ENCODE data around the gene TMC1.

Gene TMC1

GRCh38 chr9:72733895-72734294, 212.5 kb downstream of the TMC1 start:
- Mint-ChIP-seq H3K4me1 (ENCODE audit: low read depth) (no peaks in the 10 kb centered on the region), H3K4me3 (no peak overlapping the region), H3K27me3 (peaks cover 9% of the 10 kb centered on the region), H3K27ac (no peak overlapping the region), H3K9me3 (no peaks in the 10 kb centered on the region), H3K36me3 (ENCODE audit: low read depth) (no peaks in the 10 kb centered on the region)
- no peak for DNase-seq

GRCh38 chr9:72734631-72735030, 213.2 kb downstream of the TMC1 start:
- peaks cover 9% of the 10 kb centered on the region for H3K27me3 Mint-ChIP-seq
- H3K9me3 Mint-ChIP-seq: no peaks in the 10 kb centered on the region
- H3K27ac Mint-ChIP-seq: no peak overlapping the region
- H3K36me3 Mint-ChIP-seq (ENCODE audit: low read depth): no peaks in the 10 kb centered on the region
- DNase-seq: no peak
- no peaks in the 10 kb centered on the region for H3K4me1 Mint-ChIP-seq (ENCODE audit: low read depth)
- no peak overlapping the region for H3K4me3 Mint-ChIP-seq

GRCh38 chr9:72743836-72744235, 222.4 kb downstream of the TMC1 start:
- no peak for DNase-seq
- H3K27ac Mint-ChIP-seq: no peak overlapping the region

GRCh38 chr9:72749276-72749675, 227.9 kb downstream of the TMC1 start:
- no peaks in the 10 kb centered on the region for H3K4me1 Mint-ChIP-seq (ENCODE audit: low read depth)
- no peak overlapping the region for H3K4me3 Mint-ChIP-seq
- H3K9me3 Mint-ChIP-seq: no peaks in the 10 kb centered on the region
- H3K27me3 Mint-ChIP-seq: peaks cover 3% of the 10 kb centered on the region
- no peak for DNase-seq
- H3K27ac Mint-ChIP-seq: no peak overlapping the region
- H3K36me3 Mint-ChIP-seq (ENCODE audit: low read depth): no peaks in the 10 kb centered on the region

More at GRCh38 chr9:72743836-72744235, 222.4 kb downstream of the TMC1 start:
- no peaks in the 10 kb centered on the region for H3K9me3 Mint-ChIP-seq
- no peaks in the 10 kb centered on the region for H3K36me3 Mint-ChIP-seq (ENCODE audit: low read depth)
- no peak overlapping the region for H3K4me3 Mint-ChIP-seq
- no peaks in the 10 kb centered on the region for H3K4me1 Mint-ChIP-seq (ENCODE audit: low read depth)
- peaks cover 13% of the 10 kb centered on the region for H3K27me3 Mint-ChIP-seq

- H3K36me3 Mint-ChIP-seq (ENCODE audit: low read depth): no peaks in the 10 kb centered on the region
- H3K9me3 Mint-ChIP-seq: no peaks in the 10 kb centered on the region
- H3K4me3 Mint-ChIP-seq: no peak overlapping the region
- no peak overlapping the region for H3K27ac Mint-ChIP-seq
- H3K4me1 Mint-ChIP-seq (ENCODE audit: low read depth): no peaks in the 10 kb centered on the region
- H3K27me3 Mint-ChIP-seq: peaks cover 3% of the 10 kb centered on the region
- no peak for DNase-seq
Observed at GRCh38 chr9:72751541-72751940, 230.1 kb downstream of the TMC1 start.

- Mint-ChIP-seq H3K27ac (no peak overlapping the region), H3K4me1 (ENCODE audit: low read depth) (no peaks in the 10 kb centered on the region), H3K36me3 (ENCODE audit: low read depth) (no peaks in the 10 kb centered on the region), H3K9me3 (no peaks in the 10 kb centered on the region), H3K27me3 (peaks cover 5% of the 10 kb centered on the region), H3K4me3 (no peak overlapping the region)
- DNase-seq: no peak
Observed at GRCh38 chr9:72753266-72753893, 232.0 kb downstream of the TMC1 start.

- DNase-seq: no peak
- no peak overlapping the region for H3K27ac Mint-ChIP-seq
- H3K4me3 Mint-ChIP-seq: no peak overlapping the region
- H3K36me3 Mint-ChIP-seq (ENCODE audit: low read depth): no peaks in the 10 kb centered on the region
- H3K27me3 Mint-ChIP-seq: peaks cover 11% of the 10 kb centered on the region
- H3K4me1 Mint-ChIP-seq (ENCODE audit: low read depth): no peaks in the 10 kb centered on the region
- no peaks in the 10 kb centered on the region for H3K9me3 Mint-ChIP-seq
Observed at GRCh38 chr9:72755836-72756235, 234.4 kb downstream of the TMC1 start.

- H3K4me1 Mint-ChIP-seq (ENCODE audit: low read depth): no peaks in the 10 kb centered on the region
- no peaks in the 10 kb centered on the region for H3K9me3 Mint-ChIP-seq
- no peaks in the 10 kb centered on the region for H3K36me3 Mint-ChIP-seq (ENCODE audit: low read depth)
- no peak overlapping the region for H3K27ac Mint-ChIP-seq
- H3K4me3 Mint-ChIP-seq: no peak overlapping the region
- peaks cover 18% of the 10 kb centered on the region for H3K27me3 Mint-ChIP-seq
- DNase-seq: no peak
Observed at GRCh38 chr9:72758944-72759343, 237.5 kb downstream of the TMC1 start.

GRCh38 chr9:72763022-72763421, 241.6 kb downstream of the TMC1 start:
- H3K36me3 Mint-ChIP-seq (ENCODE audit: low read depth): no peaks in the 10 kb centered on the region
- H3K27ac Mint-ChIP-seq: no peak overlapping the region
- H3K9me3 Mint-ChIP-seq: no peaks in the 10 kb centered on the region
- DNase-seq: no peak
- H3K27me3 Mint-ChIP-seq: peaks cover 13% of the 10 kb centered on the region
- no peaks in the 10 kb centered on the region for H3K4me1 Mint-ChIP-seq (ENCODE audit: low read depth)
- no peak overlapping the region for H3K4me3 Mint-ChIP-seq

- no peaks in the 10 kb centered on the region for H3K9me3 Mint-ChIP-seq
Observed at GRCh38 chr9:72769546-72769945, 248.1 kb downstream of the TMC1 start.

GRCh38 chr9:72772661-72773060, 251.3 kb downstream of the TMC1 start:
- Mint-ChIP-seq H3K9me3 (no peaks in the 10 kb centered on the region), H3K27me3 (peaks cover 11% of the 10 kb centered on the region), H3K4me1 (ENCODE audit: low read depth) (no peaks in the 10 kb centered on the region), H3K27ac (no peak overlapping the region), H3K36me3 (ENCODE audit: low read depth) (no peaks in the 10 kb centered on the region), H3K4me3 (no peak overlapping the region)
- DNase-seq: no peak

More at GRCh38 chr9:72769546-72769945, 248.1 kb downstream of the TMC1 start:
- no peak for DNase-seq
- H3K27me3 Mint-ChIP-seq: peaks cover 3% of the 10 kb centered on the region
- H3K27ac Mint-ChIP-seq: no peak overlapping the region
- no peak overlapping the region for H3K4me3 Mint-ChIP-seq
- no peaks in the 10 kb centered on the region for H3K36me3 Mint-ChIP-seq (ENCODE audit: low read depth)
- no peaks in the 10 kb centered on the region for H3K4me1 Mint-ChIP-seq (ENCODE audit: low read depth)

- no peaks in the 10 kb centered on the region for H3K4me1 Mint-ChIP-seq (ENCODE audit: low read depth)
- H3K4me3 Mint-ChIP-seq: no peak overlapping the region
- H3K36me3 Mint-ChIP-seq (ENCODE audit: low read depth): no peaks in the 10 kb centered on the region
- H3K27me3 Mint-ChIP-seq: peaks cover 18% of the 10 kb centered on the region
- H3K27ac Mint-ChIP-seq: no peak overlapping the region
- H3K9me3 Mint-ChIP-seq: peaks cover 3% of the 10 kb centered on the region
- DNase-seq: no peak
Observed at GRCh38 chr9:72773570-72773969, 252.2 kb downstream of the TMC1 start.

- Mint-ChIP-seq H3K27me3 (peaks cover 18% of the 10 kb centered on the region), H3K36me3 (ENCODE audit: low read depth) (no peaks in the 10 kb centered on the region), H3K4me3 (no peak overlapping the region), H3K27ac (no peak overlapping the region), H3K9me3 (peaks cover 3% of the 10 kb centered on the region), H3K4me1 (ENCODE audit: low read depth) (no peaks in the 10 kb centered on the region)
- DNase-seq: no peak
Observed at GRCh38 chr9:72775570-72775969, 254.2 kb downstream of the TMC1 start.

- Mint-ChIP-seq H3K36me3 (ENCODE audit: low read depth) (no peaks in the 10 kb centered on the region), H3K27ac (no peak overlapping the region), H3K27me3 (peaks cover 20% of the 10 kb centered on the region), H3K4me1 (ENCODE audit: low read depth) (no peaks in the 10 kb centered on the region), H3K4me3 (no peak overlapping the region), H3K9me3 (peaks cover 3% of the 10 kb centered on the region)
- DNase-seq: no peak
Observed at GRCh38 chr9:72779614-72780013, 258.2 kb downstream of the TMC1 start.

GRCh38 chr9:72786948-72787347, 265.5 kb downstream of the TMC1 start:
- H3K27ac Mint-ChIP-seq: no peak overlapping the region
- H3K27me3 Mint-ChIP-seq: peaks cover 5% of the 10 kb centered on the region
- H3K9me3 Mint-ChIP-seq: no peaks in the 10 kb centered on the region
- no peak for DNase-seq
- H3K4me3 Mint-ChIP-seq: no peak overlapping the region
- no peaks in the 10 kb centered on the region for H3K4me1 Mint-ChIP-seq (ENCODE audit: low read depth)
- no peaks in the 10 kb centered on the region for H3K36me3 Mint-ChIP-seq (ENCODE audit: low read depth)
